ENCODE measurements around the gene ZNF549. TPM values are rescaled to one million over a fixed set of nuclear protein-coding genes. Genes with fewer than 3 reads are reported as not detected.

ZNF549 gene
- total and polyA plus RNA-seq, 2 of the 8 experiments (the other 6 are each of a cell fraction or from before 2014, with no cell fraction given), result 4.3 to 9.7 TPM

DNA sequence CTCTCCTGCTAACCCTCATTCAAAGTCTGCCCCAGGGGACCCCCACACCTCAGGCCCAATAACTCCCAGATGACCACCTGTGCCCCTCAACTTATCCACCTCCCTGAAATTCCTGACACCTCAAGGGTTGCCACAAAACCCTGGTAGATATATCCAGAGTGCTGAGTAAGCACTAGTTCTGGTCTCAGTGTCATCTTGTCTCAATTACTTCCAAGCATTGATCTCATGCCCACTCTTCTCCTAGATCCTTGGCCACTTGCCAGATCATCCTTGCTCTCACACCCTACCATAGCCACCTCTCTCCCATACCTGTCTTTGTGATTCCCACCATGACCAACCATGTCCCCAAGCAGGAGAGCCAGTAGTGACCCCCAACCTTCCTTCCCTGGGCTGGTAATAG, 49.5 kb downstream of the ZNF549 start:
- no peak for TF ChIP-seq KDM5A (IDR thresholded peaks at IDR 0.05; ENCODE audit: low read length)
- TF ChIP-seq SAP30 (IDR thresholded peaks at IDR 0.05; ENCODE audit: insufficient read depth, insufficient replicate concordance, low read length), result no peak
- no peak for TF ChIP-seq TAF1 (IDR thresholded peaks at IDR 0.05; ENCODE audit: low read depth, low read length)
- TF ChIP-seq, protein P1, sequence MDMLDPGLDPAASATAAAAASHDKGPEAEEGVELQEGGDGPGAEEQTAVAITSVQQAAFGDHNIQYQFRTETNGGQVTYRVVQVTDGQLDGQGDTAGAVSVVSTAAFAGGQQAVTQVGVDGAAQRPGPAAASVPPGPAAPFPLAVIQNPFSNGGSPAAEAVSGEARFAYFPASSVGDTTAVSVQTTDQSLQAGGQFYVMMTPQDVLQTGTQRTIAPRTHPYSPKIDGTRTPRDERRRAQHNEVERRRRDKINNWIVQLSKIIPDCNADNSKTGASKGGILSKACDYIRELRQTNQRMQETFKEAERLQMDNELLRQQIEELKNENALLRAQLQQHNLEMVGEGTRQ (IDR thresholded peaks at IDR 0.05; ENCODE audit: low read length), result no peak
- TF ChIP-seq CHD1 (IDR thresholded peaks at IDR 0.05; ENCODE audit: low read depth, low read length), result no peak
- TF ChIP-seq POU5F1 (IDR thresholded peaks at IDR 0.05; ENCODE audit: low read depth, low read length), result no peak
- POLR2A ChIA-PET (ENCODE audit: partially characterized antibody), result interaction anchor here (1.1 to 1.2 kb wide), 2 partner anchors 10 to 105 kb away, joined by 3 read pairs; partner anchors contain the start of gene ZNF551

More for the DNA sequence above, 49.5 kb downstream of the ZNF549 start:
- Histone ChIP-seq H3K23ac (ENCODE audit: insufficient read length) (no peak overlapping the region), H2BK120ac (replicated peaks; ENCODE audit: low read depth, low read length) (no peak overlapping the region), H3K79me2 (ENCODE audit: control insufficient read depth in 1 of 2, insufficient read depth in 2 of 2, low read length in 2 of 2) (peaks cover 0 to 17% of the 10 kb centered on the region in 2 experiments; a peak in 3 of 4 replicates), H3K79me1 (ENCODE audit: low read depth, low read length) (peaks cover 12% of the 10 kb centered on the region), H2BK15ac (ENCODE audit: low read length) (no peak overlapping the region), H3K56ac (replicated peaks; ENCODE audit: insufficient read length, low read depth, low read length) (no peak overlapping the region), H3K18ac (ENCODE audit: extremely low read depth, low read length) (no peak overlapping the region), H3K27ac (ENCODE audit: low read depth, low read length) (no peak overlapping the region), H2BK12ac (ENCODE audit: low read depth, low read length) (no peak overlapping the region), H2AFZ (ENCODE audit: low read length) (no peak overlapping the region), H3K4ac (replicated peaks; ENCODE audit: insufficient read length, low read depth, low read length) (no peak overlapping the region), H3K23me2 (ENCODE audit: low read depth, low read length) (peaks cover 2% of the 10 kb centered on the region; the same call in 1 of the 2 replicates), H4K8ac (ENCODE audit: extremely low read depth, insufficient read depth, low read length) (no peak overlapping the region), H3K14ac (ENCODE audit: insufficient read length) (no peak overlapping the region), H2BK20ac (ENCODE audit: low read length) (no peak overlapping the region), H3K9ac (replicated peaks in 1 of 4; ENCODE audit: extremely low read depth in 1 of 4, low read depth in 3 of 4, low read length in 3 of 4) (no peak overlapping the region), H4K91ac (replicated peaks; ENCODE audit: insufficient read length, low read length) (no peak overlapping the region), H3K36me3 (ENCODE audit: control insufficient read depth in 2 of 4, insufficient read depth in 4 of 4, low read length in 3 of 4) (peaks cover 24 to 58% (median 52%) of the 10 kb centered on the region in 4 experiments; a peak in 7 of 8 replicates), H4K20me1 (replicated peaks in 1 of 2; ENCODE audit: control insufficient read depth in 1 of 2, insufficient read depth in 2 of 2, low read length in 2 of 2) (no peaks in the 10 kb centered on the region), H3K9me3 (ENCODE audit: insufficient read depth in 2 of 2, low read depth in 1 of 2, low read length in 1 of 2) (peaks cover 57 to 60% of the 10 kb centered on the region in 2 experiments), H2BK5ac (ENCODE audit: low read depth, low read length) (no peak overlapping the region), H3K4me2 (ENCODE audit: insufficient read depth in 1 of 2, low read depth in 2 of 2, low read length in 2 of 2) (no peak overlapping the region), H3K27me3 (replicated peaks in 1 of 4; ENCODE audit: control insufficient read depth in 3 of 4, extremely low read depth in 1 of 4, insufficient read depth in 3 of 4, low read length in 3 of 4) (no peaks in the 10 kb centered on the region), H3K4me1 (replicated peaks in 1 of 4; ENCODE audit: control insufficient read depth in 3 of 4, insufficient read depth in 4 of 4, low read length in 3 of 4) (peaks cover 0 to 2% (median 0%) of the 10 kb centered on the region in 4 experiments; a peak in 3 of 7 replicates), H2AK5ac (ENCODE audit: low read depth, low read length) (no peak overlapping the region), H4K5ac (ENCODE audit: insufficient read length, low read depth, low read length) (no peak overlapping the region), H3K4me3 (ENCODE audit: extremely low read depth in 1 of 4, insufficient read depth in 2 of 4, low read depth in 3 of 4, low read length in 4 of 4) (no peak overlapping the region)
- no peak for DNase-seq (ENCODE audit: low read depth in 1 of 2, low spot score in 2 of 2)
- FAIRE-seq, result no peak
- CTCF ChIA-PET (ENCODE audit: partially characterized antibody), result no interaction called here

All from H1 (cell line).